Lower lobe of right lung (tissue), 2 donors: ENCODE data around the gene SLC6A1. TPM values are rescaled to one million over a fixed set of nuclear protein-coding genes. Genes with fewer than 3 reads are reported as not detected.

ENCODE experiments used
- ATAC-seq, 2 donors: fragments of 200-7000 bp; cut with Tn5 transposase; one replicate each; pipeline ENCODE4 v1.9.1; 2020 to 2022; ENCODE audit warnings: mild to moderate bottlenecking in 2 of 2, moderate library complexity in 2 of 2
- DNase-seq: peaks from one replicate; pipeline ENCODE4 v3.0.0-alpha.2; 2020
- H3K27ac ChIP-seq: fragments of 200-600 bp; one replicate; pipeline ENCODE4 v1.8.0; 2022
- H3K27me3 ChIP-seq: fragments of 200-600 bp; one replicate; pipeline ENCODE4 v1.8.0; 2022; ENCODE audit warnings: low read depth
- H3K36me3 ChIP-seq: fragments of 200-600 bp; one replicate; pipeline ENCODE4 v1.8.0; 2022; ENCODE audit warnings: mild to moderate bottlenecking
- H3K4me1 ChIP-seq: fragments of 200-600 bp; one replicate; pipeline ENCODE4 v1.8.0; 2022
- H3K4me3 ChIP-seq: fragments of 200-600 bp; one replicate; pipeline ENCODE4 v1.8.0; 2022; ENCODE audit warnings: mild to moderate bottlenecking
- H3K9me3 ChIP-seq: fragments of 200-600 bp; one replicate; pipeline ENCODE4 v1.8.0; 2022
- intact Hi-C: fragments of 100-400 bp; cut with DNase I; formaldehyde crosslinking; loops from one replicate; pipeline ENCODE4 v1.11.0; 2022
- total RNA-seq: library from RNA; stranded (reverse); fragmentation: NEBNext Ultra II Directional; extraction: Animal tissue kit (Norgen Biotek cat#: 25700); gene quantifications from one replicate; pipeline ENCODE4 v1.2.1, GENCODE V29; 2021
- TF ChIP-seq, protein P1 (sequence below): fragments of 200-600 bp; IDR thresholded peaks from one replicate; pipeline ENCODE4 v1.8.0; 2022; ENCODE audit warnings: antibody characterized with exemption, mild to moderate bottlenecking
- donor health status: DM: no; HTN: yes; CAD: no; lungs with severe emphysema.

The SLC6A1 gene
- total RNA-seq, 1 donor from 2014 or later = 1.8 TPM

DNA sequence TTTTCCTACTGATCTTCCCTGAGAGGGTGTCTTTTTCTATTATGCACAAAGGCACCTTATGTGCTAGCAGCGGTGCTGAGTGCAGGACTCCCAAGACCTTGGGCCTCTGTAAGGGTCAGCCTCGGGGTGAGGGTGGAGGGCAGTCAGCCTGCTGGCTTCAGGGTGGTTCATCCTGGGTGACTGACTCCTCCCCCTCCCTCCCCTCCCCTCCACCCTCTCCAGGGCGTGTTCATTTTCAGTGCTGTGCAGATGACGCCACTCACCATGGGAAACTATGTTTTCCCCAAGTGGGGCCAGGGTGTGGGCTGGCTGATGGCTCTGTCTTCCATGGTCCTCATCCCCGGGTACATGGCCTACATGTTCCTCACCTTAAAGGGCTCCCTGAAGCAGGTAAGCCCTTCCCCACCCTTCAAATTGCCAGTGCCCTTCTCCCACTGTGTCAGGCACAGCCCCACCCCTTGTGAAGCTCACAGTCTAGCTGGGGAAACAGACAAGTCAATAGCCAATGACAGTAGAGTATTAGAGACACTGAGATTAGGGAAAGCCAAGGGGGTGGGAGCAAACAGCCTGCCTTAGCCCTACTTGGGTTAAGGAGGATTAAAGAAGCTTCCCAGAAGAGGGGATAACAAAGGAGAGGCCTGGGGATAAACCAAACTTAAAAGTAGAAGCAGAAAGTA, 41.9 kb downstream of the SLC6A1 start:
- intact Hi-C loops = no loop called here
- peaks cover 17% of the 10 kb centered on the region for H3K27me3 ChIP-seq

DNA sequence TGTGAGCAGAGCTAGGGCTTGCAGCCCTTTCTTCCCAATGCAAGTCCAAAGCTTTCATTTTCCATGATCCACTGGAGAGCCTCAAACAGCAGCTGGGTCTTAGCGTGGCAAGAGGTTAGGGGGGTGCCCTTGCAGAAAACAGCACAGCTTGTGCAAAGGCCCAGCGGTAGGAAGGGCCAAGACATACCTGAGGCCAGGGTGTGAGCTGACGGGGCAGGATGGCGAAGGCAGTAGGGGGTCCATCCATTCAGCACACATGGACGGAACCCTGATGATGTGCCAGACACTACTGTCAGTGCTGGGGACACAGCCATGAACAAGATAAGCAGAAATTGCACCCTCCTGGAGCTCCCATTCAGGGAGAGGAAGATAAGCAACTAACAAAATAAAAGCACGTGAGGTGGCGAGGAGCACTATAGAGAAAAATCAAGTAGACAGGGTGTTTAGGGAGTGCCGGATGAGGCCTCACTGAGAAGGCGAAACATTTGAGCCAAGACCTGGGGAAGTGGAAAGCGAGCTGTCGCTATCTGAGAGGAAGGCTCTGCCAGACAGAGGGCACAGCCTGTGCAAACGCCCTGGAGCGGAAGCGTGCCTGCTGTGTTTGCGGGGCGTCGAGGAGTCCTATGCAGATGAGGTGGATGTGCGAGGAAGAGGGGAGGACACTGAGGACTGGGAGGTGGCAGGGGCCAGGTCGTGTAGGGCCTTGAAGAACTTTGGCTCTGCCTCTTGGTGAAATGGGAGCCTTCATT, 43.4 kb downstream of the SLC6A1 start:
- H3K27me3 ChIP-seq = peaks cover 17% of the 10 kb centered on the region
- no peaks in the 10 kb centered on the region for H3K36me3 ChIP-seq
- H3K4me1 ChIP-seq = no peaks in the 10 kb centered on the region
- TF ChIP-seq, protein P1, sequence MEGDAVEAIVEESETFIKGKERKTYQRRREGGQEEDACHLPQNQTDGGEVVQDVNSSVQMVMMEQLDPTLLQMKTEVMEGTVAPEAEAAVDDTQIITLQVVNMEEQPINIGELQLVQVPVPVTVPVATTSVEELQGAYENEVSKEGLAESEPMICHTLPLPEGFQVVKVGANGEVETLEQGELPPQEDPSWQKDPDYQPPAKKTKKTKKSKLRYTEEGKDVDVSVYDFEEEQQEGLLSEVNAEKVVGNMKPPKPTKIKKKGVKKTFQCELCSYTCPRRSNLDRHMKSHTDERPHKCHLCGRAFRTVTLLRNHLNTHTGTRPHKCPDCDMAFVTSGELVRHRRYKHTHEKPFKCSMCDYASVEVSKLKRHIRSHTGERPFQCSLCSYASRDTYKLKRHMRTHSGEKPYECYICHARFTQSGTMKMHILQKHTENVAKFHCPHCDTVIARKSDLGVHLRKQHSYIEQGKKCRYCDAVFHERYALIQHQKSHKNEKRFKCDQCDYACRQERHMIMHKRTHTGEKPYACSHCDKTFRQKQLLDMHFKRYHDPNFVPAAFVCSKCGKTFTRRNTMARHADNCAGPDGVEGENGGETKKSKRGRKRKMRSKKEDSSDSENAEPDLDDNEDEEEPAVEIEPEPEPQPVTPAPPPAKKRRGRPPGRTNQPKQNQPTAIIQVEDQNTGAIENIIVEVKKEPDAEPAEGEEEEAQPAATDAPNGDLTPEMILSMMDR = no peak
- no peaks in the 10 kb centered on the region for H3K9me3 ChIP-seq
- peak in 1 of 2 donors; percentile 17 for ATAC-seq
- intact Hi-C loops = no loop called here
- no peak for DNase-seq
- H3K4me3 ChIP-seq = no peak overlapping the region
- H3K27ac ChIP-seq = no peak overlapping the region

More for the DNA sequence above, 41.9 kb downstream of the SLC6A1 start:
- Histone ChIP-seq H3K4me3 (no peak overlapping the region), H3K4me1 (no peaks in the 10 kb centered on the region), H3K36me3 (no peaks in the 10 kb centered on the region), H3K27ac (no peak overlapping the region), H3K9me3 (no peaks in the 10 kb centered on the region)
- DNase-seq (no peak), ATAC-seq (no peak)
- TF ChIP-seq, protein P1 = no peak

DNA sequence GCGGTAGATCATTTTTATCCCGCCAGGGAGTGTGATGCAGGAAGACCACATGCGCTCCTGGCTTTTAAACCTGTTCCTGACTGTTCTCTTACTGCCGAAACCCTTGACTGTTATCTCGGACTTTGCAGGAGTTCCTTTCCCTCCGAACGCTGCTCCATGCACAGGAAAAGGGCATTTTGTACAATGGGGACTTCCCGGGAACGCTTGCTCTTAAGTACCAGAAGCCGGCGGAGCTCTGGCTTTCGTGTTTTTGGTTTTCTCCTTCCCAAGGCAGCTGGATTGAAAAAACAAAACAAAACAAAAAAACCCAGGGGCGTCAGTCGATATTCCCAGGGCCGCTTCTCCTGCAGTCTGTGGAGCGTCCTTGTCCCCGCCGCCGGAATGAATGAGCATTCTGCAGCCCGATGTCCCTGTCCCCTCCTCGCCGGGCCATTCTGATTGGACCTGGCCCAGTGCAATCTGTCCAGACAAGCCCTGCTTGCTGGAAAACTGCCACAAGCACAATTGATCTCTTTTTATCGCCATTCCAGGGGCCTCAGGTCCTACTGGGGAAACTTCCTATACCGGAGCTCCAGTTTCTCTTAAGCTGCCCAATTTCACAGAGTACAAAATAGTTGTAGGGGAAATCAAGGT, 44.8 kb downstream of the SLC6A1 start:
- H3K27ac ChIP-seq = no peak overlapping the region
- H3K27me3 ChIP-seq = peaks cover 17% of the 10 kb centered on the region
- H3K9me3 ChIP-seq = no peaks in the 10 kb centered on the region
- H3K36me3 ChIP-seq = no peaks in the 10 kb centered on the region
- TF ChIP-seq, protein P1 = no peak
- DNase-seq (no peak), ATAC-seq (no peak)
- intact Hi-C loops = no loop called here
- no peak overlapping the region for H3K4me3 ChIP-seq
- no peaks in the 10 kb centered on the region for H3K4me1 ChIP-seq

DNA sequence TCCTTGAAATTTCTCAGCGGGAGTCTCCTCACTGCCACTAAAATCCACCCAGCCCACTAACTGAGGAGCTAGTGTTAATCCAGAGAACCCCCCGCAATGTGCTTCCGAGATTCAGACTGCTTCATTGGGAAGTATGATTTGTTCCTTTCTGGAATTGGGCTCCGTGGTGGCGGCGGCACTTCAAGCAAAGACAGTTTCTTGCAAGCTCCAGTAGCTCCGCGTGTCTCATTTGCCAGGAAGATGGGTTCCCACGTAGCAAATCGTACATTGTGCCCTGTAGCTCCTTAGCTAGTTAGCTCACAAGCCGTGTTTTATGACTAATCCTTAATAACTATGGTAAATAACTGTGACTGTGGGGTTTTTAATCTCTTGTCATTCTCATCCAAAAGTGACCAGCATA, 45.4 kb downstream of the SLC6A1 start:
- ATAC-seq (no peak), DNase-seq (no peak)
- intact Hi-C loops = no loop called here
- H3K27ac ChIP-seq = no peak overlapping the region
- TF ChIP-seq, protein P1 = no peak
- no peaks in the 10 kb centered on the region for H3K36me3 ChIP-seq
- no peak overlapping the region for H3K4me3 ChIP-seq
- H3K4me1 ChIP-seq = no peaks in the 10 kb centered on the region
- peaks cover 17% of the 10 kb centered on the region for H3K27me3 ChIP-seq
- H3K9me3 ChIP-seq = no peaks in the 10 kb centered on the region

DNA sequence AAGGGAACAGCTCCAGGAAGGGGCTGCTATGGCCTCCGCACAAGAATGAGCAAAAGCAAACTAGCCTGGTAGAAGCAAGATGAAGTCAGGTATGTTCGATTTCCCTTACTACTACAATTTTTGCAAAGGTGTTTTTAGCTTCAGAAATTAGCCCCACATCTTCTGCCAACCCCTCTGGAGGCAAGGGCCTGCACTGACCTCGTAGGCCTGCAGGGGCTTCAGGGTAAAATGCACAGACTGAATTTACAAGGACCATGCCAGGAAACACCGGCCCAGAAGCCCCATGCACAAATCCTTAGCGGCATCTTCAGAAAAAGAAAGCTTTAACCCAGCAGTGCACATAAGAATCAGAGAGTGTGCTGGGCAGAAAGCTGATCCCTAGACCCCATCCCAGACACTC, 53.0 kb downstream of the SLC6A1 start:
- no peaks in the 10 kb centered on the region for H3K9me3 ChIP-seq
- H3K4me1 ChIP-seq = no peaks in the 10 kb centered on the region
- ATAC-seq (no peak), DNase-seq (no peak)
- TF ChIP-seq, protein P1 = no peak
- H3K4me3 ChIP-seq = no peak overlapping the region
- H3K36me3 ChIP-seq = no peaks in the 10 kb centered on the region
- peaks cover 1% of the 10 kb centered on the region for H3K27me3 ChIP-seq
- intact Hi-C loops = no loop called here
- H3K27ac ChIP-seq = no peak overlapping the region
